Body of pancreas (tissue), 4 donors: ENCODE results near the gene TAS2R20. TPM values are rescaled to one million over a fixed set of nuclear protein-coding genes. Genes with fewer than 3 reads are reported as not detected.

ENCODE experiments used
- ATAC-seq: fragments of 150-250 bp; one replicate; pipeline ENCODE4 v1.9.1; 2016
- DNase-seq, 4 donors: peaks; one replicate each; pipeline ENCODE4 v3.0.0-alpha.2; 2019
- H3K27ac ChIP-seq, 4 donors: fragments of 200-600 bp; sonication (generic); 1 replicate in 3 of 4; 2 replicates in 1 of 4; pipeline versions ENCODE4 v1.5.1 to v1.6.1; 2016 to 2019; ENCODE audit warnings: mild to moderate bottlenecking in 1 of 4, mixed read lengths in 1 of 4, moderate library complexity in 1 of 4
- H3K27me3 ChIP-seq, 2 donors: fragments of 200-600 bp; sonication (generic); one replicate each; pipeline ENCODE4 v1.6.0; 2016; ENCODE audit warnings: mild to moderate bottlenecking in 1 of 2
- H3K36me3 ChIP-seq, 2 donors: fragments of 200-600 bp; sonication (generic); replicated peaks in 1 of 2; 2 replicates each; pipeline ENCODE4 v1.5.1; 2016; ENCODE audit warnings: low read depth in 2 of 2; ENCODE audit not compliant: insufficient read depth in 1 of 2
- H3K4me1 ChIP-seq: fragments of 200-600 bp; sonication (generic); one replicate; pipeline ENCODE4 v1.6.0; 2016
- H3K4me3 ChIP-seq, 2 donors: fragments of 200-600 bp; sonication (generic); 1 replicate in 1 of 2; 2 replicates in 1 of 2; pipeline ENCODE4 v1.5.1; 2016 to 2019
- H3K9me3 ChIP-seq, 3 donors: fragments of 200-600 bp; sonication (generic); 1 replicate in 2 of 3; 2 replicates in 1 of 3; pipeline ENCODE4 v1.5.1; 2016
- POLR2A ChIP-seq, 3 donors: fragments of 450-650 bp; IDR thresholded peaks; one replicate each; pipeline ENCODE4 v1.6.1; 2016; ENCODE audit warnings: antibody characterized with exemption in 3 of 3, mild to moderate bottlenecking in 2 of 3
- WGBS, 2 donors: methylation state at CpG; one replicate each; pipeline ENCODE4 v1.1.5; 2017; 5-methylcytosine and 5-hydroxymethylcytosine counted together
- intact Hi-C: fragments of 100-400 bp; cut with DNase I; formaldehyde crosslinking; loops from one replicate; pipeline ENCODE4 v1.15.1; 2023
- total RNA-seq, 2 donors: library from RNA; depleted of rRNA; stranded (reverse); fragments of >200 nt; gene quantifications; one replicate each; pipeline ENCODE4 v1.1.0, GENCODE V29; 2016
- TF ChIP-seq, protein P1 (sequence below), 7 experiments: fragments of 450-650 bp in 4 of 7; fragments of 200-600 bp in 3 of 7; sonication (generic) in 3 of 7; IDR thresholded peaks; one replicate each; pipeline ENCODE4 v1.5.1; 2016 to 2019; ENCODE audit warnings: antibody characterized with exemption in 7 of 7

The TAS2R20 gene
- total RNA-seq, 2 donors from 2014 or later, result 2.6 to 7.5 TPM

GRCh38 chr12:10957741-10958140 lies 40.4 kb downstream of the TAS2R20 start:
- no peak overlapping the region for H3K4me3 ChIP-seq
- no peaks in the 10 kb centered on the region for H3K9me3 ChIP-seq
- intact Hi-C loops, result no loop called here
- no peak overlapping the region for H3K27ac ChIP-seq
- no peaks in the 10 kb centered on the region for H3K27me3 ChIP-seq
- no peak for DNase-seq
- no peaks in the 10 kb centered on the region for H3K36me3 ChIP-seq
- ATAC-seq, result no peak
- no peak for TF ChIP-seq POLR2A (IDR thresholded peaks at IDR 0.05)
- TF ChIP-seq, protein P1, sequence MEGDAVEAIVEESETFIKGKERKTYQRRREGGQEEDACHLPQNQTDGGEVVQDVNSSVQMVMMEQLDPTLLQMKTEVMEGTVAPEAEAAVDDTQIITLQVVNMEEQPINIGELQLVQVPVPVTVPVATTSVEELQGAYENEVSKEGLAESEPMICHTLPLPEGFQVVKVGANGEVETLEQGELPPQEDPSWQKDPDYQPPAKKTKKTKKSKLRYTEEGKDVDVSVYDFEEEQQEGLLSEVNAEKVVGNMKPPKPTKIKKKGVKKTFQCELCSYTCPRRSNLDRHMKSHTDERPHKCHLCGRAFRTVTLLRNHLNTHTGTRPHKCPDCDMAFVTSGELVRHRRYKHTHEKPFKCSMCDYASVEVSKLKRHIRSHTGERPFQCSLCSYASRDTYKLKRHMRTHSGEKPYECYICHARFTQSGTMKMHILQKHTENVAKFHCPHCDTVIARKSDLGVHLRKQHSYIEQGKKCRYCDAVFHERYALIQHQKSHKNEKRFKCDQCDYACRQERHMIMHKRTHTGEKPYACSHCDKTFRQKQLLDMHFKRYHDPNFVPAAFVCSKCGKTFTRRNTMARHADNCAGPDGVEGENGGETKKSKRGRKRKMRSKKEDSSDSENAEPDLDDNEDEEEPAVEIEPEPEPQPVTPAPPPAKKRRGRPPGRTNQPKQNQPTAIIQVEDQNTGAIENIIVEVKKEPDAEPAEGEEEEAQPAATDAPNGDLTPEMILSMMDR (IDR thresholded peaks at IDR 0.05), result no peak
- no peaks in the 10 kb centered on the region for H3K4me1 ChIP-seq

DNA sequence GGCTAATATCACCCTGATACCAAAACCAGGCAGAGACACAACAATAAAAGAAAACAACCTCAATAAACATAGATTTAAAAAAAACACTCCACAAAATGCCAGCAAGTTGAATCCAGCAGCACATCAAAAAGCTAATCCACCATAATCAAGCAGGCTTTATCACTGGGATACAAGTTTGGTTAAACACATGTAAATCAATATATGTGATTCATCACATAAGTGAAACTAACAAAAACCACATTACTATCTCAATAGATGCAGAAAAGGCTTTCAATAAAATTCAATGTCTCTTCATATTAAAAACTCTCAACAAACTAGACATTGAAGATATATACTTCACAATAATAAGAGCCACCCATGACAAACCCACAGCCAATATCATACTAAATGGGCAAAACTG lies 42.0 kb downstream of the TAS2R20 start:
- Histone ChIP-seq H3K4me1 (no peaks in the 10 kb centered on the region), H3K36me3 (no peaks in the 10 kb centered on the region), H3K9me3 (no peaks in the 10 kb centered on the region), H3K27me3 (no peaks in the 10 kb centered on the region), H3K27ac (no peak overlapping the region), H3K4me3 (no peak overlapping the region)
- no peak for TF ChIP-seq POLR2A (IDR thresholded peaks at IDR 0.05)
- TF ChIP-seq, protein P1 (IDR thresholded peaks at IDR 0.05), result no peak
- ATAC-seq, result no peak
- intact Hi-C loops, result no loop called here
- no peak for DNase-seq

DNA sequence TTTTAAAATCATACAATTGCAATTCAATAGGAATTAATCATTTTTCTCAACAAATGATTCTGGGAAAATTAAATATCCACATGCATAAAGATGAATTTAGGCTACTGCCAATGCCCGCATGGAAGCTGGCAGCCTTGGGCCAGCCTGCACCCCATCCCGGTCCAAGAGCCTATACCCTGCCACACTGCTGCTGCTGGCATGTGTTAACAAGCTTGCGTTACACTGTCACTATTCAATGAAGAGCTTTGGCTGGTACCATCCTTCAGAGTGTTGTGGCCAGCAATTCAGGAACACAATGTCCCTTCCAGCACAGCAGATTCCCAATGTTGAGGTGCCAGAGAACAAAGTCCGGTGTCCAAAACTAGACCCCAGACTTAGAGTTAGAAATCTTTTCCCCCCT lies 45.5 kb downstream of the TAS2R20 start:
- intact Hi-C loops, result no loop called here
- no peaks in the 10 kb centered on the region for H3K9me3 ChIP-seq
- H3K36me3 ChIP-seq, result no peaks in the 10 kb centered on the region
- WGBS, 2 donors, result 91 to 92% methylated on average over 4 of the region's 4 CpGs
- no peak overlapping the region for H3K27ac ChIP-seq
- no peaks in the 10 kb centered on the region for H3K4me1 ChIP-seq
- no peaks in the 10 kb centered on the region for H3K27me3 ChIP-seq
- DNase-seq (no peak), ATAC-seq (no peak)
- H3K4me3 ChIP-seq, result no peak overlapping the region
- TF ChIP-seq POLR2A (IDR thresholded peaks at IDR 0.05), result no peak
- TF ChIP-seq, protein P1 (IDR thresholded peaks at IDR 0.05), result no peak

Other genes starting within 250 kb of the TAS2R20 start
- not detected for gene TAS2R7, start 195.7 kb downstream of the TAS2R20 start, total RNA-seq
- gene TAS2R8, start 191.0 kb downstream of the TAS2R20 start, total RNA-seq, result not detected
- not detected for gene TAS2R9, start 188.1 kb downstream of the TAS2R20 start, total RNA-seq
- under 1 TPM in 1 of 2 donors, not detected in 1; 0.52 TPM for gene TAS2R10, start 171.9 kb downstream of the TAS2R20 start, total RNA-seq
- 1 to 10 TPM in 1 of 2 donors, not detected in 1; 3.4 TPM for gene PRR4, start 148.8 kb downstream of the TAS2R20 start, total RNA-seq
- gene PRH1, start 114.0 kb downstream of the TAS2R20 start, total RNA-seq, result 100 to 1,000 TPM in 1 of 2 donors, 10 to 100 TPM in 1; 16.6 to 106 TPM
- 1 to 10 TPM; 2.3 to 3.1 TPM for gene TAS2R13, start 88.7 kb downstream of the TAS2R20 start, total RNA-seq
- gene PRH2, start 69.1 kb downstream of the TAS2R20 start, total RNA-seq, result not detected
- 1 to 10 TPM; 4.0 to 4.9 TPM for gene TAS2R14, start 59.0 kb downstream of the TAS2R20 start, total RNA-seq
- 1 to 10 TPM; 3.1 to 3.3 TPM for gene TAS2R50, start 11.4 kb downstream of the TAS2R20 start, total RNA-seq
- gene TAS2R19, start 24.3 kb upstream of the TAS2R20 start, total RNA-seq, result 1 to 10 TPM; 3.0 to 4.2 TPM
- 1 to 10 TPM; 7.0 to 8.9 TPM for gene TAS2R31, start 33.1 kb upstream of the TAS2R20 start, total RNA-seq
- 1 to 10 TPM in 1 of 2 donors, not detected in 1; 3.9 TPM for gene TAS2R46, start 64.0 kb upstream of the TAS2R20 start, total RNA-seq
- 1 to 10 TPM; 4.9 to 8.6 TPM for gene TAS2R43, start 94.0 kb upstream of the TAS2R20 start, total RNA-seq
- 10 to 100 TPM in 1 of 2 donors, 1 to 10 TPM in 1; 9.2 to 12.2 TPM for gene TAS2R30, start 136.3 kb upstream of the TAS2R20 start, total RNA-seq
- 1 to 10 TPM; 3.6 to 5.9 TPM for gene SMIM10L1, start 172.9 kb upstream of the TAS2R20 start, total RNA-seq
- not detected for gene TAS2R42, start 188.6 kb upstream of the TAS2R20 start, total RNA-seq